ENCODE measurements around the gene ARMC5.

- no peak for TF ChIP-seq NFE2 (IDR thresholded peaks at IDR 0.05; ENCODE audit: low read depth)
- TF ChIP-seq CTCF (IDR thresholded peaks at IDR 0.05 in 2 of 3, conservative IDR thresholded peaks at IDR 0.05 in 1 of 3; ENCODE audit: insufficient read depth in 2 of 3, low read depth in 1 of 3, low read length in 3 of 3), result no peak
- TF ChIP-seq ZBTB9 (CRISPR knock-in tag; IDR thresholded peaks at IDR 0.05), result no peak
- TF ChIP-seq EP300 (IDR thresholded peaks at IDR 0.05; ENCODE audit: low read length), result no peak
- TF ChIP-seq TCF7 (IDR thresholded peaks at IDR 0.05; ENCODE audit: borderline replicate concordance), result no peak
- TF ChIP-seq KAT7 (CRISPR knock-in tag; IDR thresholded peaks at IDR 0.05; ENCODE audit: borderline replicate concordance), result no peak
- no peak for TF ChIP-seq NFIC (IDR thresholded peaks at IDR 0.05)
- TF ChIP-seq NCOA4 (IDR thresholded peaks at IDR 0.05; ENCODE audit: partially characterized antibody), result no peak
Measured at GRCh38 chr16:31475946-31476302, 16.6 kb downstream of the ARMC5 start.
